DMS53 (cell line): ENCODE data around the gene FBN3.
A peak's percentile ranks its signal among the peaks of the same experiment; 100 is the strongest.

Experiments
- DNase-seq: peaks from one replicate; lab custom pipeline; 2025; lab: John Stamatoyannopoulos, UW

Gene FBN3

GRCh38 chr19:8020681-8021080 is 128.7 kb downstream of the FBN3 start:
- DNase-seq = no peak

- DNase-seq = peak; percentile 58
Observed at GRCh38 chr19:8017808-8018207, 131.6 kb downstream of the FBN3 start.
